Activated naive CD4-positive, alpha-beta T cell treated with anti-CD3 and anti-CD28 coated beads for 36 hours (primary cell): ENCODE data around the gene OLFM3. TPM values are rescaled to one million over a fixed set of nuclear protein-coding genes. Genes with fewer than 3 reads are reported as not detected.

Experiments
- CTCF ChIA-PET: fragments of 350-600 bp; sonication (Branson Sonifier 250); formaldehyde crosslinking; loops from one replicate; lab custom pipeline; 2021; ENCODE audit warnings: antibody characterized with exemption; lab: Charles Lee
- DNase-seq: peaks from one replicate; pipeline ENCODE4 v3.0.0-alpha.2; 2020
- H3K27ac Mint-ChIP-seq: one replicate; pipeline ENCODE4 v1.8.0; 2021; ENCODE audit warnings: mild to moderate bottlenecking, mixed read lengths
- H3K27me3 Mint-ChIP-seq: one replicate; pipeline ENCODE4 v1.8.0; 2021; ENCODE audit warnings: low read depth, mixed read lengths
- H3K36me3 Mint-ChIP-seq: one replicate; pipeline ENCODE4 v1.8.0; 2021; ENCODE audit warnings: low read depth, mixed read lengths
- H3K4me1 Mint-ChIP-seq: one replicate; pipeline ENCODE4 v1.8.0; 2021; ENCODE audit warnings: low read depth, mixed read lengths
- H3K4me3 Mint-ChIP-seq: one replicate; pipeline ENCODE4 v1.8.0; 2021; ENCODE audit warnings: mild to moderate bottlenecking, moderate library complexity, mixed read lengths
- H3K9me3 Mint-ChIP-seq: one replicate; pipeline ENCODE4 v1.8.0; 2021; ENCODE audit warnings: mixed read lengths
- intact Hi-C: fragments of 100-400 bp; cut with micrococcal nuclease; formaldehyde crosslinking; loops from one replicate; pipeline ENCODE4 v1.15.1; 2023
- total RNA-seq, 2 experiments: library from RNA; stranded (reverse); gene quantifications; one replicate each; pipeline ENCODE4 v1.2.3, GENCODE V29; 2021

Gene OLFM3
- total RNA-seq = not detected

- intact Hi-C loops = no loop called here
- Mint-ChIP-seq H3K9me3 (peaks cover 2% of the 10 kb centered on the region), H3K27ac (no peak within 1 kb of the TSS), H3K4me1 (no peaks in the 10 kb centered on the region), H3K27me3 (peaks cover 16% of the 10 kb centered on the region), H3K36me3 (no peaks in the 10 kb centered on the region), H3K4me3 (no peak within 1 kb of the TSS)
- DNase-seq = no peak
- CTCF ChIA-PET = no interaction called here
Measured at GRCh38 chr1:101996825-101997465, at the start of gene OLFM3. OLFM3 (minus strand) TSS chr1:101996926.

DNA sequence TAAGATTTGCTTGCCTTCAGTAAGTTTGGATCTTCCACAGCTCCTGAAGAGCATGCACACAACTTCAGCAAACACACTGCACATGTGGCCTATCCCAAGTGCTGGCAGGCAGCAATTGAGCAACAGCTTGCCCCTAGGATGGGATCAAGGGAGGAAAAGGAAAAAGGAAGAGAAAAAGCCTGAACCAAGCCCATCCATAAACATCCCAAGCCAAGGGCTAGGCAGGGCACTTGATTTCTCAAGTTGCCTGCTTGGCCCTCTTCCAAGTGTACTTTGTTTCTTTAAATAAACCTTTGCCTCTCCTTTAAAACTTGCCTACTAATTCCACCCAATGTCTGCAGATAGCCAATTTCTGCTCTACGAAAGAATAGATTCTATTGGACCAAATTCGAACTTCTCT, 49.0 kb upstream of the OLFM3 start:
- H3K27ac Mint-ChIP-seq = no peak overlapping the region

DNA sequence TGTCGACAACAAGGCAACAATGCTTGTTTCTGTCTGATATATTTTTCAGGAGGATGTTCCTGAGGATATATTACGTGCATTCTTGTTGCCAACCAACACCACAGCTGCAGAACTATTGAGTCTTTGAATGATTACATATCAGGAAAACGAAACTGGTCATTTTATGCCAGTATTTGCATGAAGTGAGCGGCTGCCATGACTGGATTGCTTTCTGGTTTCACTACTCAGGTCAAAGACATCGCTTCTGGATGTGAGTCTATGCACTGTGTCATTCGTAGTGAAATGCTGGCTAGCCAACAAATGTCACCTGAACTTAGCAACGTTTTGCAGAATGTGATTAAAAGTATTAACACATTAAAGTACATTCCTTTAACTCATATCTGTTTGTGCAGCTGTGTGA, 35.8 kb upstream of the OLFM3 start:
- intact Hi-C loops = no loop called here
- Mint-ChIP-seq H3K36me3 (no peaks in the 10 kb centered on the region), H3K27ac (no peak overlapping the region), H3K27me3 (no peaks in the 10 kb centered on the region), H3K9me3 (no peaks in the 10 kb centered on the region), H3K4me3 (no peak overlapping the region), H3K4me1 (no peaks in the 10 kb centered on the region)
- no peak for DNase-seq
- CTCF ChIA-PET = no interaction called here

More for the DNA sequence above, 49.0 kb upstream of the OLFM3 start:
- no peaks in the 10 kb centered on the region for H3K4me1 Mint-ChIP-seq
- no peaks in the 10 kb centered on the region for H3K27me3 Mint-ChIP-seq
- no peak for DNase-seq
- no peaks in the 10 kb centered on the region for H3K36me3 Mint-ChIP-seq
- no peak overlapping the region for H3K4me3 Mint-ChIP-seq
- intact Hi-C loops = no loop called here
- CTCF ChIA-PET = interaction anchor here (0.7 kb wide), 1 partner anchor 563 kb away, joined by 3 read pairs; no protein-coding TSS in a partner anchor
- no peaks in the 10 kb centered on the region for H3K9me3 Mint-ChIP-seq

DNA sequence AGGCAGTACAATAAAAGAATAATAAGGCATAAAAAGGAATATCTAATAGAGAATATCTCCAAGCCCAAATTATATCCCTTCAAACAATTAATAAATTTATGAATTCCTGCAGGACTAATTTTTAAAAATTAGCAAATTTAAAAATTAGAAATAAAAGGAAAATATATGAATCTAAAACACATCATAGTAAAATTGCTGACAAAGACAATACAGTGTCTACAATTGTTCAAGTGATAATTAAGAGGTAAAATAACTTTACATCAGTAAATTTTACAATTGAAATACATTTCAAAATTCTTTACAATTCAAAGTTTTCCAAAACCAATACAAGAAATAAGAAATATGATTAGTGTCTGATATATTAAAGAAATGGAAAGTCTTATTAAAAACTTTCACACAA, 22.8 kb upstream of the OLFM3 start:
- no peaks in the 10 kb centered on the region for H3K4me1 Mint-ChIP-seq
- peaks cover 8% of the 10 kb centered on the region for H3K9me3 Mint-ChIP-seq
- no peak for DNase-seq
- no peaks in the 10 kb centered on the region for H3K27me3 Mint-ChIP-seq
- no peak overlapping the region for H3K27ac Mint-ChIP-seq
- H3K36me3 Mint-ChIP-seq = no peaks in the 10 kb centered on the region
- no peak overlapping the region for H3K4me3 Mint-ChIP-seq
- intact Hi-C loops = no loop called here
- CTCF ChIA-PET = no interaction called here

DNA sequence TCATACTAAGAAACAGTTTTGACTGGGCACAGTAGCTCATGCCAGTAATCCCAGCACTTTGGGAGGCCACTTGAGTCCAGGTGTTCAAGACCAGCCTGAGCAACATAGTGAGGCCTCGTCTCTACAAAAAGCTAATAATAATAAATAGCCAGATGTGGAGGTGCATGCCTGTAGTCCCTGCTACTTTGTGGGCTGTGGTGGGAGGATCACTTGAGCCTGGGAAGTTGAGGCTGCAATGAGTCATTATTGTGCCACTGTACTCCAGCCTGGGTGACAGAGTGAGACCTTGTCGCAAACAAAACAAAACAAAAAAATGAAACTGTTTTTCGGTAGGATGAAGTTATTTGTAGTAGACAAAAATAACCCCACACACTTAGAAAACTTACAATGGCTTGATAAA, 19.0 kb upstream of the OLFM3 start:
- peaks cover 3% of the 10 kb centered on the region for H3K9me3 Mint-ChIP-seq
- no peaks in the 10 kb centered on the region for H3K27me3 Mint-ChIP-seq
- no peak for DNase-seq
- CTCF ChIA-PET = no interaction called here
- H3K4me3 Mint-ChIP-seq = no peak overlapping the region
- H3K36me3 Mint-ChIP-seq = no peaks in the 10 kb centered on the region
- no peak overlapping the region for H3K27ac Mint-ChIP-seq
- intact Hi-C loops = no loop called here
- H3K4me1 Mint-ChIP-seq = no peaks in the 10 kb centered on the region

DNA sequence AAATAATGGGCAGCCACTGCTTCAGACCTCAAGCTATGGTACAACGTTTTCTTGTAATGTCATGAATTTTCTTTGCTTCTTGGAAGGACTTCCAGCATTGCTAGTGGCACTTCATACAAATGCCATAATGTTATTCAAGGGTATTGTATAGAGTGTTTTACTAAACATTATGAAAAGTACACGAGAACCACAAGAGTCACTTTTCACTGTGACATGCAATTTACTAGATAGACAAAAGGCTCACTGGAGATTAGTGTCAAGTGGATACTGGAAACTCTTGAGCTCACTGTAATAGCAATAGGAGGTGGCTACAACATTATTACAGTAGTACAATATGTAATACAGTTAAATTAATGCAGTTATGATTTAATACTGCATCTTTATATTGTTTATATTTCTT, 5.3 kb upstream of the OLFM3 start:
- peaks cover 1% of the 10 kb centered on the region for H3K27me3 Mint-ChIP-seq
- no peak for DNase-seq
- CTCF ChIA-PET = no interaction called here

DNA sequence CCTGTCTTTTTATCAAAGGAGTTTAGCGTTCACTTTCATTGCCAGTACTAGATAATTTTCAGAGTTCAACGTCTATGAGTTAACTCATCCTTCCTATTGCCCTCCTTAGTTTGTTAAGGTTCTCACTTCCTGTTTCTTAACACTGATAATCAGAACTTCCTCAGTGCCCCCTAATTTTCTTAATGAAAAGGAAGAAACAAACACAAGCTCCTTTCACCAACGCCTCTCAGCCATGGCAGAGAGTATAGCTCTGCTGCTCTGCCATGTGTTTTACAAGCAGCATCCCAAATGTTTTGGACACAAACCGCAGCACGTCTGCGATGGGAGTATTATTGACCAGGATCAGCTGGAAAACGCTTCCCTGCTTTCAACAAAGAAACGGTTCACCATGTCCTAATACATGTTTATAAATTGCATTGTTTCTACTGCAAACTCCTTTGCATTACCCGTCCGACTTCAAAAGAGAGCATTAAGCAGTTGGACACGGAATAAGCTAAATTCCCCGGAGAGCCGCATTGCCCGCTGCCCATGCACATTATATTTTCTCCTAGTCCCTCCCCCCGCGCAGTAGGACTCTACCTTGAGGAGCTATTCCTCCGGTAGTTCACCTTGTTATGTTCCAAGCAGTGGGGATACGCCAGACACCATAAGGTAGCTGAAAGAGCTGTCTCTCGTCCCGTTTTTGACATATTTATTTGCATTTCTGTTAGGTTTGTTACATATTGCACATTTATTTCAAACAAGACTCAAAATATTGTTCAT, 561 bp downstream of the OLFM3 start:
- CTCF ChIA-PET = interaction anchor here (0.9 kb wide), 1 partner anchor 35 kb away, joined by 3 read pairs; no protein-coding TSS in a partner anchor
- DNase-seq = no peak
- no peak overlapping the region for H3K4me3 Mint-ChIP-seq
- H3K27ac Mint-ChIP-seq = no peak overlapping the region
- peaks cover 2% of the 10 kb centered on the region for H3K9me3 Mint-ChIP-seq
- H3K4me1 Mint-ChIP-seq = no peaks in the 10 kb centered on the region
- peaks cover 16% of the 10 kb centered on the region for H3K27me3 Mint-ChIP-seq
- no peaks in the 10 kb centered on the region for H3K36me3 Mint-ChIP-seq
- intact Hi-C loops = no loop called here

More for the DNA sequence above, 5.3 kb upstream of the OLFM3 start:
- Mint-ChIP-seq H3K9me3 (no peaks in the 10 kb centered on the region), H3K36me3 (no peaks in the 10 kb centered on the region), H3K4me3 (no peak overlapping the region), H3K4me1 (no peaks in the 10 kb centered on the region), H3K27ac (no peak overlapping the region)
- intact Hi-C loops = no loop called here

DNA sequence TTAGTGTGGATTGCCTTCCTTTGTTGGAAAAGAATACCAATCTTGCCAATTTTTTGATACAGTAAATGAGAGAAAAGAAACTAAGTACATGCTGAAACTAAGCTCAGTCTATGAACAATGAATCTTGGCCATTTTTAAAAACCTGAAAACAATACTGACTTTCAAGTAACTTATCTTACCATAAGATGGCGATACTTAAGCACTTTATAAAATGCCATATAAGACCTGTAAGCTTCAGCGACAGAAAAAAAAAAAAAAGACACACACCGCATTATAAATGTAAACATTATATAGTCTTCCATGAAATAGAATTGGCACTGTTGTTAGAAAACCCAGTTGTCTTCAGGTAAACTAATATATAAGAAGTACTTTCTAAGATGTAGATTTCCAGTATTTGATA, 3.0 kb downstream of the OLFM3 start:
- intact Hi-C loops = no loop called here
- Mint-ChIP-seq H3K4me3 (no peak overlapping the region), H3K27ac (no peak overlapping the region), H3K4me1 (no peaks in the 10 kb centered on the region), H3K9me3 (peaks cover 2% of the 10 kb centered on the region), H3K27me3 (peaks cover 16% of the 10 kb centered on the region), H3K36me3 (no peaks in the 10 kb centered on the region)
- no peak for DNase-seq
- CTCF ChIA-PET = no interaction called here

GRCh38 chr1:101992821-101993575, 3.7 kb downstream of the OLFM3 start:
- H3K27me3 Mint-ChIP-seq = peaks cover 16% of the 10 kb centered on the region
- H3K27ac Mint-ChIP-seq = no peak overlapping the region
- intact Hi-C loops = no loop called here
- no peak overlapping the region for H3K4me3 Mint-ChIP-seq
- H3K36me3 Mint-ChIP-seq = no peaks in the 10 kb centered on the region
- no peaks in the 10 kb centered on the region for H3K4me1 Mint-ChIP-seq
- peaks cover 2% of the 10 kb centered on the region for H3K9me3 Mint-ChIP-seq
- no peak for DNase-seq
- CTCF ChIA-PET = no interaction called here

GRCh38 chr1:101980974-101981373, 15.8 kb downstream of the OLFM3 start:
- intact Hi-C loops = no loop called here
- Mint-ChIP-seq H3K4me3 (no peak overlapping the region), H3K9me3 (no peaks in the 10 kb centered on the region), H3K27ac (no peak overlapping the region), H3K4me1 (no peaks in the 10 kb centered on the region), H3K27me3 (no peaks in the 10 kb centered on the region), H3K36me3 (no peaks in the 10 kb centered on the region)
- DNase-seq = no peak
- CTCF ChIA-PET = interaction anchor here (0.6 kb wide), 1 partner anchor 9 kb away, joined by 3 read pairs; no protein-coding TSS in a partner anchor

- H3K9me3 Mint-ChIP-seq = no peaks in the 10 kb centered on the region
- no peaks in the 10 kb centered on the region for H3K27me3 Mint-ChIP-seq
- intact Hi-C loops = no loop called here
- H3K4me1 Mint-ChIP-seq = no peaks in the 10 kb centered on the region
- no peak overlapping the region for H3K4me3 Mint-ChIP-seq
- no peaks in the 10 kb centered on the region for H3K36me3 Mint-ChIP-seq
- CTCF ChIA-PET = no interaction called here
- no peak overlapping the region for H3K27ac Mint-ChIP-seq
- no peak for DNase-seq
Measured at GRCh38 chr1:101977266-101977665, 19.5 kb downstream of the OLFM3 start.

DNA sequence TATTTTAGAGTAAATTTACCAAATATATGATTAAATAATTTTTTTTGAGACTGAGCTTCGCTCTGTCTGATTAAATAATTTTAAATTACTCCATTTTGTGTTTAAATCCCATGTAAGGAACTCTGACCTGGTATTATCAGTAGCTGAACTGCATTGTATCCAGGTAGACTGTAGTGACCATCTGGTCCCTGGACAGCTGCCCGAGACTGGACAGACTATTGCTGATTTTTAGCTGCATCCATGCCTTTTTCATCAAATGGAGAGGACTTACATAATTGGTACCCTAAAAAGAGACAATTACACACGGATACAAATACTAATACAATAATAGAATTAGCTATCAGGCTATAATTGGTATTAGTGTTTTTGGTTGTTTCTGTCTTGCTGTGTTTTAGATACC, 20.6 kb downstream of the OLFM3 start:
- Mint-ChIP-seq H3K27me3 (no peaks in the 10 kb centered on the region), H3K4me1 (no peaks in the 10 kb centered on the region), H3K36me3 (no peaks in the 10 kb centered on the region), H3K27ac (no peak overlapping the region), H3K9me3 (no peaks in the 10 kb centered on the region), H3K4me3 (no peak overlapping the region)
- no peak for DNase-seq
- intact Hi-C loops = no loop called here
- CTCF ChIA-PET = no interaction called here
